NB4 (cell line): ENCODE measurements around the gene MBOAT1.

Experiments used
- DNase-seq: peaks from one replicate; pipeline ENCODE4 v3.0.0; 2010; ENCODE audit warnings: low read depth
- H3K4me3 ChIP-seq: one replicate; pipeline ENCODE4 v1.5.1; 2011; ENCODE audit warnings: mild to moderate bottlenecking, low read depth, low read length, moderate library complexity
- MYC ChIP-seq: IDR thresholded peaks from 2 replicates; pipeline ENCODE4 v1.6.1; 2011; ENCODE audit warnings: low read depth, low read length
- POLR2A ChIP-seq: IDR thresholded peaks from 2 replicates; pipeline ENCODE4 v1.6.1; 2011; ENCODE audit warnings: mild to moderate bottlenecking; ENCODE audit not compliant: insufficient read length; ENCODE audit errors: extremely low read depth
- TF ChIP-seq, protein P1 (sequence below): IDR thresholded peaks from 2 replicates; pipeline ENCODE4 v1.6.1; 2011; ENCODE audit warnings: low read depth, low read length
- TF ChIP-seq, protein P2 (sequence below): IDR thresholded peaks from one replicate; pipeline ENCODE4 v1.5.1; 2012; ENCODE audit warnings: low read depth, low read length

MBOAT1 gene

GRCh38 chr6:20204512-20204894, 7.8 kb downstream of the MBOAT1 start:
- TF ChIP-seq MYC (no peak), POLR2A (no peak)
- TF ChIP-seq, protein P1, sequence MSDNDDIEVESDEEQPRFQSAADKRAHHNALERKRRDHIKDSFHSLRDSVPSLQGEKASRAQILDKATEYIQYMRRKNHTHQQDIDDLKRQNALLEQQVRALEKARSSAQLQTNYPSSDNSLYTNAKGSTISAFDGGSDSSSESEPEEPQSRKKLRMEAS = no peak
- TF ChIP-seq, protein P2, sequence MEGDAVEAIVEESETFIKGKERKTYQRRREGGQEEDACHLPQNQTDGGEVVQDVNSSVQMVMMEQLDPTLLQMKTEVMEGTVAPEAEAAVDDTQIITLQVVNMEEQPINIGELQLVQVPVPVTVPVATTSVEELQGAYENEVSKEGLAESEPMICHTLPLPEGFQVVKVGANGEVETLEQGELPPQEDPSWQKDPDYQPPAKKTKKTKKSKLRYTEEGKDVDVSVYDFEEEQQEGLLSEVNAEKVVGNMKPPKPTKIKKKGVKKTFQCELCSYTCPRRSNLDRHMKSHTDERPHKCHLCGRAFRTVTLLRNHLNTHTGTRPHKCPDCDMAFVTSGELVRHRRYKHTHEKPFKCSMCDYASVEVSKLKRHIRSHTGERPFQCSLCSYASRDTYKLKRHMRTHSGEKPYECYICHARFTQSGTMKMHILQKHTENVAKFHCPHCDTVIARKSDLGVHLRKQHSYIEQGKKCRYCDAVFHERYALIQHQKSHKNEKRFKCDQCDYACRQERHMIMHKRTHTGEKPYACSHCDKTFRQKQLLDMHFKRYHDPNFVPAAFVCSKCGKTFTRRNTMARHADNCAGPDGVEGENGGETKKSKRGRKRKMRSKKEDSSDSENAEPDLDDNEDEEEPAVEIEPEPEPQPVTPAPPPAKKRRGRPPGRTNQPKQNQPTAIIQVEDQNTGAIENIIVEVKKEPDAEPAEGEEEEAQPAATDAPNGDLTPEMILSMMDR = no peak
- peak; percentile 18 for DNase-seq
- no peak overlapping the region for H3K4me3 ChIP-seq

DNA sequence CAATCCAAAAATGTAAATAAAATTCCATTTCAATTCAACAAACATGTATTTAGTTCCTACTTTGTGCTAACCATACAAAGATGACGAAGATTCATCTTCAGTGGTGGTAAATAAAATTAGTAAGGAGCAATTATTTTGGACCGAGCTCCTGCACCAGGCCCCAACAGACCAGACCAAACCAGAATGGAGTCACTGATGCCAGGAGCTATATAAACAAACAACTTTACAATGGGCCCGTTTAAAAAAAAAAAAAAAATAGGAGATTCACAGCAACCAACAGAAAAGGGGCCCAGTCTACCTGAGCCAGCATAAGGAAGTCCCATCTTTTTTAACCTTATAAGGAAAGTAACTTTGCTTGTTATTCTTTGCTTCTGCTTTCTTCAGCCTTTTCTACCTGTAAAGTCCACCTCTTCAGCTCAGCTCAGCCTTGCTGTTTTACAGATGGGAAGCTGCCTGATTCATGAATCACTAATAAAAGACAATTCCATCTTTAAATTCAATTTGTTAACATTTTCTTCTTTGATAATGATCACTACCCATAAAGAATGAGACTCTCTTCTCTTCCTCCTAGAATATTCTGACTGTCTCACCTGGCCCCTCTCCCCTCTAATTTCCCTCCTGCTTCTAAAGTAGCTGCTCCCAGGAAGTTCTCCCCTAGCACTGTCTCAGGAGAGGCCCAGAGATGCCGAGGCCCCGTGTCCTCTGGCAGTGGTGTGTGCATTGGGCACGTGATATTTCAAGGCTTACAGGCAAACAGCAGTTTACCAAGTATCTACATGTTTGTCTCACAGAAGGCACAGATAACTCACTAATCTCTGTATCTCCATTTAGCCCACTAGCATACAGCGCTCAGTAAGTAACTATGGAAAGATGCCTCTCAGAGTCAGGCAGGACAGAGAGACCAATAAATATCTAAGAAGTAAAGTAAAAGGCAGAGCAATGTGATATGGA, 8.4 kb downstream of the MBOAT1 start:
- no peak for DNase-seq
- TF ChIP-seq, protein P2 = no peak
- TF ChIP-seq, protein P1 = no peak
- no peak for TF ChIP-seq POLR2A
- TF ChIP-seq MYC = no peak
- H3K4me3 ChIP-seq = no peak overlapping the region

DNA sequence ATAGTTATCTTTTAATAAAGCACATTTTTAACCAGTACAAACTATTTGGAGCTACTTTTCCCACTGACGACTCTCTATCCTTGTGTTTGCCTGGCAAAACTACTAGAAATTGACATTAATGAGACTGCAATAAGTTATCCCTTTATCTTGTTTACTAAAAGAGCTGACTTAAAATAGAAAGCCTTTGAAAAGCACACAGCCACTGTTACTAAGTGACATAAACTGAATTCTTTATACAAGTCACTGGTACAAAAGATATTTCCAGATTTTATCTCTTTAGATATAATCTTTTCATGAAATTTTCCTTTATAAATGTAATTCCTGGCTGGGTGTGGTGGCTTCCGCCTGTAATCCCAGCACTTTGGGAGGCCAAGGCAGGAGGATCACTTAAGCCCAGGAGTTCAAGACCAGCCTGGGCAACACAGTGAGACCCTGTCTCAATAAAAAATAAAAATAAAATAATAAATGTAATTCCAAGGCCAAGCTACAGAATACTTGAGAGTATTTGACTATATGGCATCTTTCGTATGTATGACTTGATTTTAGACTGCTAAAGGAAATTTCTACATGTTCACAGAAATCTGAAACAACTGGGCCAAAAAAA, 9.5 kb downstream of the MBOAT1 start:
- DNase-seq = no peak
- TF ChIP-seq MYC (no peak), POLR2A (no peak)
- TF ChIP-seq, protein P1 = no peak
- TF ChIP-seq, protein P2 = no peak

DNA sequence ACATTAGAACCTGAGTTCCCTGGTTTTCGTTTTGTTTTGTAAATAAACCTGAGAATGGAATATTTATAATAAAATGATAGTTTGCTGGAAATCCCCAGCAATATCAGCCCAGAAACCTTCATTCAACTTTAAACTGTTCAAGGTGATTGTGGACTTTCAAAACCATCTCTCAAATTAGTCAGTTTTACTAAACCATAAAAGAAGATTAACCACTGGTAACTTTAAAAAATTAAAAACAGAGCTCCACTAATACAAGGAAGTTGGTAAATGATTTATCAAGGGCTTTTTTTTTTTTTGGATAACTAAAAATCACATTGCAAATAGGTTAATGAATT, 10.0 kb downstream of the MBOAT1 start:
- H3K4me3 ChIP-seq = peak overlapping the region; percentile 4
- DNase-seq = no peak
- TF ChIP-seq, protein P1 = no peak
- no peak for TF ChIP-seq POLR2A
- TF ChIP-seq, protein P2 = no peak
- TF ChIP-seq MYC = no peak

More for the DNA sequence above, 9.5 kb downstream of the MBOAT1 start:
- H3K4me3 ChIP-seq = no peak overlapping the region

- no peak overlapping the region for H3K4me3 ChIP-seq
- TF ChIP-seq, protein P1 = no peak
- no peak for TF ChIP-seq POLR2A
- TF ChIP-seq MYC = no peak
- TF ChIP-seq, protein P2 = no peak
- no peak for DNase-seq
Observed at GRCh38 chr6:20200761-20201630, 11.3 kb downstream of the MBOAT1 start.
